ENCODE measurements around the gene LRP1.

LRP1 gene

DNA sequence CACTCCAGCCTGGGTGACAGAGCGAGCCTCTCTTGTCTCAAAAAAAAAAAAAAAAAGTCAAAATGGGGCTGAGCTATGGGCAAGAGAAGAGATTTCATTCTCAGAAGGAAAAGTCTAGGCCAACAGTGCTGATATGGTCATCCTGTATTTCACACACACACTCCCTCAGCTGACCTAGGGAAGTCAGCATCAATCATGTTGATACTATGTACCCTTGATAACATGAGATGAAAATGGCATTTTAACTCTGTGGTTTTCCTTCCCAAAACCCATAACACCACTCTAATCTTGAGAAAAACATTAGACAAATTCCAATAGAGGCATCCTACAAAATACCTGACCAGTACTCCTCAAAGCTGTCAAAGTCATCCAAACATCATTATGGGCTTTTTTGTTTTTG, 47.4 kb upstream of the LRP1 start:
- Histone ChIP-seq H3K4me2 (ENCODE audit: low read depth, low read length) (no peak overlapping the region), H3K36me3 (replicated peaks; ENCODE audit: insufficient read depth, low read length) (no peaks in the 10 kb centered on the region), H3F3A (ENCODE audit: insufficient read depth, low read length) (peaks cover 6% of the 10 kb centered on the region; the same call in 1 of the 2 replicates), H3K4me1 (ENCODE audit: low read length) (peaks cover 10% of the 10 kb centered on the region), H3K4me3 (ENCODE audit: low read length) (no peak overlapping the region), H4K20me1 (ENCODE audit: insufficient read depth, low read length) (no peaks in the 10 kb centered on the region), H2AFZ (ENCODE audit: low read length) (no peak overlapping the region), H3K9me3 (replicated peaks; ENCODE audit: insufficient read depth, low read length) (no peaks in the 10 kb centered on the region), H3K9me2 (replicated peaks; ENCODE audit: insufficient read depth, low read length) (no peaks in the 10 kb centered on the region), H3K9ac (ENCODE audit: low read length) (no peak overlapping the region), H3K27me3 (replicated peaks; ENCODE audit: insufficient read depth, low read length) (no peaks in the 10 kb centered on the region), H3K27ac (ENCODE audit: low read length) (no peak overlapping the region), H3K79me2 (ENCODE audit: low read length) (peaks cover 24% of the 10 kb centered on the region)
- no peak for DNase-seq
- no peak for TF ChIP-seq EZH2phosphoT487 (IDR thresholded peaks at IDR 0.05; ENCODE audit: low read length)
- TF ChIP-seq, protein P1, sequence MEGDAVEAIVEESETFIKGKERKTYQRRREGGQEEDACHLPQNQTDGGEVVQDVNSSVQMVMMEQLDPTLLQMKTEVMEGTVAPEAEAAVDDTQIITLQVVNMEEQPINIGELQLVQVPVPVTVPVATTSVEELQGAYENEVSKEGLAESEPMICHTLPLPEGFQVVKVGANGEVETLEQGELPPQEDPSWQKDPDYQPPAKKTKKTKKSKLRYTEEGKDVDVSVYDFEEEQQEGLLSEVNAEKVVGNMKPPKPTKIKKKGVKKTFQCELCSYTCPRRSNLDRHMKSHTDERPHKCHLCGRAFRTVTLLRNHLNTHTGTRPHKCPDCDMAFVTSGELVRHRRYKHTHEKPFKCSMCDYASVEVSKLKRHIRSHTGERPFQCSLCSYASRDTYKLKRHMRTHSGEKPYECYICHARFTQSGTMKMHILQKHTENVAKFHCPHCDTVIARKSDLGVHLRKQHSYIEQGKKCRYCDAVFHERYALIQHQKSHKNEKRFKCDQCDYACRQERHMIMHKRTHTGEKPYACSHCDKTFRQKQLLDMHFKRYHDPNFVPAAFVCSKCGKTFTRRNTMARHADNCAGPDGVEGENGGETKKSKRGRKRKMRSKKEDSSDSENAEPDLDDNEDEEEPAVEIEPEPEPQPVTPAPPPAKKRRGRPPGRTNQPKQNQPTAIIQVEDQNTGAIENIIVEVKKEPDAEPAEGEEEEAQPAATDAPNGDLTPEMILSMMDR (IDR thresholded peaks at IDR 0.05; ENCODE audit: low read length) = no peak
- TF ChIP-seq EZH2 (optimal IDR thresholded peaks at IDR 0.05; ENCODE audit: low read depth, low read length) = no peak

- H2AFZ ChIP-seq (ENCODE audit: low read length) = peak overlapping the region; percentile 80
- H3K4me2 ChIP-seq (ENCODE audit: low read depth, low read length) = peak overlapping the region; percentile 98
- peak overlapping the region; percentile 89; the same call in 1 of the 2 replicates for H3K9ac ChIP-seq (ENCODE audit: low read length)
- no peaks in the 10 kb centered on the region for H3K79me2 ChIP-seq (ENCODE audit: low read length)
- DNase-seq = no peak
- no peaks in the 10 kb centered on the region for H3K36me3 ChIP-seq (replicated peaks; ENCODE audit: insufficient read depth, low read length)
- no peaks in the 10 kb centered on the region for H3K27me3 ChIP-seq (replicated peaks; ENCODE audit: insufficient read depth, low read length)
- peak overlapping the region; percentile 81; the same call in 1 of the 2 replicates for H3K4me3 ChIP-seq (ENCODE audit: low read length)
- no peaks in the 10 kb centered on the region for H3K9me3 ChIP-seq (replicated peaks; ENCODE audit: insufficient read depth, low read length)
- H3K4me1 ChIP-seq (ENCODE audit: low read length) = peaks cover 6% of the 10 kb centered on the region; the same call in 1 of the 2 replicates
- no peak for TF ChIP-seq EZH2 (optimal IDR thresholded peaks at IDR 0.05; ENCODE audit: low read depth, low read length)
- no peak for TF ChIP-seq EZH2phosphoT487 (IDR thresholded peaks at IDR 0.05; ENCODE audit: low read length)
- TF ChIP-seq, protein P1 (IDR thresholded peaks at IDR 0.05; ENCODE audit: low read length) = no peak
- H3K27ac ChIP-seq (ENCODE audit: low read length) = peak overlapping the region; percentile 88; the same call in 1 of the 2 replicates
- no peaks in the 10 kb centered on the region for H3K9me2 ChIP-seq (replicated peaks; ENCODE audit: insufficient read depth, low read length)
- H4K20me1 ChIP-seq (ENCODE audit: insufficient read depth, low read length) = no peaks in the 10 kb centered on the region
- H3F3A ChIP-seq (ENCODE audit: insufficient read depth, low read length) = peaks cover 19% of the 10 kb centered on the region
These were observed 42.2 kb upstream of the LRP1 start for GRCh38 chr12:57085999-57086492.

- H4K20me1 ChIP-seq (ENCODE audit: insufficient read depth, low read length) = no peaks in the 10 kb centered on the region
- H3K9ac ChIP-seq (ENCODE audit: low read length) = peak overlapping the region; percentile 89
- H3K79me2 ChIP-seq (ENCODE audit: low read length) = no peaks in the 10 kb centered on the region
- H3K27me3 ChIP-seq (replicated peaks; ENCODE audit: insufficient read depth, low read length) = no peaks in the 10 kb centered on the region
- peak overlapping the region; percentile 88 for H3K27ac ChIP-seq (ENCODE audit: low read length)
- H3K9me2 ChIP-seq (replicated peaks; ENCODE audit: insufficient read depth, low read length) = no peaks in the 10 kb centered on the region
- DNase-seq = peak; percentile 53
- H3F3A ChIP-seq (ENCODE audit: insufficient read depth, low read length) = peaks cover 19% of the 10 kb centered on the region
- peak overlapping the region; percentile 81 for H3K4me3 ChIP-seq (ENCODE audit: low read length)
- H3K4me2 ChIP-seq (ENCODE audit: low read depth, low read length) = peak overlapping the region; percentile 98
- TF ChIP-seq EZH2phosphoT487 (IDR thresholded peaks at IDR 0.05; ENCODE audit: low read length) = no peak
- TF ChIP-seq, protein P1 (IDR thresholded peaks at IDR 0.05; ENCODE audit: low read length) = peak; percentile 53
- TF ChIP-seq EZH2 (optimal IDR thresholded peaks at IDR 0.05; ENCODE audit: low read depth, low read length) = no peak
- no peaks in the 10 kb centered on the region for H3K9me3 ChIP-seq (replicated peaks; ENCODE audit: insufficient read depth, low read length)
- H3K4me1 ChIP-seq (ENCODE audit: low read length) = peaks cover 6% of the 10 kb centered on the region; the same call in 1 of the 2 replicates
- H3K36me3 ChIP-seq (replicated peaks; ENCODE audit: insufficient read depth, low read length) = no peaks in the 10 kb centered on the region
- peak overlapping the region; percentile 80 for H2AFZ ChIP-seq (ENCODE audit: low read length)
These were observed 41.7 kb upstream of the LRP1 start for GRCh38 chr12:57086493-57087009.

Data from MM.1S (cell line).